K562 (cell line): ENCODE measurements around the gene TFDP3.

Experiments used
- CEBPB ChIP-seq: fragments of 450-650 bp; IDR thresholded peaks from 2 replicates; pipeline ENCODE4 v1.6.1; 2016; ENCODE audit warnings: missing genetic modification characterization, missing compliant biosample characterization
- CHD1 ChIP-seq: fragments of 200-600 bp; sonication (generic); IDR thresholded peaks from one replicate; pipeline ENCODE4 v1.6.1; 2012; ENCODE audit warnings: mild to moderate bottlenecking, moderate library complexity, low read length, inconsistent platforms
- CHD7 ChIP-seq: fragments of 200-600 bp; sonication (generic); IDR thresholded peaks from one replicate; pipeline ENCODE4 v1.6.1; 2012; ENCODE audit warnings: mild to moderate bottlenecking, low read depth, low read length, inconsistent platforms
- EP300 ChIP-seq: IDR thresholded peaks from 2 replicates; pipeline ENCODE4 v1.6.1; 2012; ENCODE audit warnings: low read length, improper control_type of control experiment
- ETV6 ChIP-seq, 3 experiments: fragments of 150-350 bp in 1 of 3; sonication (generic) in 1 of 3; formaldehyde crosslinking in 1 of 3; IDR thresholded peaks; 2 replicates each; pipeline versions ENCODE4 v1.6.1 to v1.8.0; 2014 to 2022; ENCODE audit warnings: borderline replicate concordance in 2 of 3, low read depth in 2 of 3, antibody characterized with exemption in 1 of 3, low read length in 1 of 3, mild to moderate bottlenecking in 1 of 3, missing genetic modification reagents in 1 of 3
- FOXA3 ChIP-seq, 2 experiments: fragments of 450-650 bp in 1 of 2; sonication (generic) in 1 of 2; formaldehyde crosslinking; IDR thresholded peaks in 1 of 2; conservative IDR thresholded peaks in 1 of 2; 2 replicates each; pipeline versions ENCODE4 v1.4.0 to v1.8.0; 2020 to 2022; ENCODE audit warnings: mild to moderate bottlenecking in 2 of 2, missing genetic modification reagents in 1 of 2
- GATAD2A ChIP-seq: fragments of 450-650 bp; IDR thresholded peaks from 2 replicates; pipeline ENCODE4 v1.6.1; 2017
- POLR2AphosphoS5 ChIP-seq: IDR thresholded peaks from 2 replicates; pipeline ENCODE4 v1.6.1; 2011; ENCODE audit warnings: mild to moderate bottlenecking, low read depth, low read length, moderate library complexity; ENCODE audit not compliant: control insufficient read depth, insufficient read depth
- SLC30A9 ChIP-seq: fragments of 250-450 bp; sonication (Bioruptor Pico); IDR thresholded peaks from 2 replicates; pipeline ENCODE4 v1.8.0; 2022; ENCODE audit warnings: mild to moderate bottlenecking, moderate library complexity
- STAT6 ChIP-seq: sonication (generic); formaldehyde crosslinking; IDR thresholded peaks from 2 replicates; pipeline ENCODE4 v1.8.1; 2023; ENCODE audit warnings: mild to moderate bottlenecking, missing genetic modification reagents
- ZKSCAN8 ChIP-seq: fragments of 200-800 bp; sonication (Bioruptor generic); IDR thresholded peaks from 2 replicates; pipeline ENCODE4 v1.6.1; 2016; ENCODE audit warnings: missing genetic modification characterization, missing compliant biosample characterization
- TF ChIP-seq, protein P1 (sequence below), 3 experiments: IDR thresholded peaks in 2 of 3; conservative IDR thresholded peaks in 1 of 3; 2 replicates each; pipeline ENCODE4 v1.5.1; 2011 to 2012; ENCODE audit warnings: low read length in 3 of 3, mild to moderate bottlenecking in 3 of 3, control low read depth in 2 of 3, improper control_type of control experiment in 1 of 3, inconsistent platforms in 1 of 3, low read depth in 1 of 3, mixed read lengths in 1 of 3, moderate library complexity in 1 of 3; ENCODE audit not compliant: insufficient read depth in 2 of 3
- TF ChIP-seq, protein P2 (sequence below): fragments of 450-650 bp; IDR thresholded peaks from 2 replicates; pipeline ENCODE4 v1.6.1; 2016; ENCODE audit warnings: missing biosample characterization, missing genetic modification characterization

DNA sequence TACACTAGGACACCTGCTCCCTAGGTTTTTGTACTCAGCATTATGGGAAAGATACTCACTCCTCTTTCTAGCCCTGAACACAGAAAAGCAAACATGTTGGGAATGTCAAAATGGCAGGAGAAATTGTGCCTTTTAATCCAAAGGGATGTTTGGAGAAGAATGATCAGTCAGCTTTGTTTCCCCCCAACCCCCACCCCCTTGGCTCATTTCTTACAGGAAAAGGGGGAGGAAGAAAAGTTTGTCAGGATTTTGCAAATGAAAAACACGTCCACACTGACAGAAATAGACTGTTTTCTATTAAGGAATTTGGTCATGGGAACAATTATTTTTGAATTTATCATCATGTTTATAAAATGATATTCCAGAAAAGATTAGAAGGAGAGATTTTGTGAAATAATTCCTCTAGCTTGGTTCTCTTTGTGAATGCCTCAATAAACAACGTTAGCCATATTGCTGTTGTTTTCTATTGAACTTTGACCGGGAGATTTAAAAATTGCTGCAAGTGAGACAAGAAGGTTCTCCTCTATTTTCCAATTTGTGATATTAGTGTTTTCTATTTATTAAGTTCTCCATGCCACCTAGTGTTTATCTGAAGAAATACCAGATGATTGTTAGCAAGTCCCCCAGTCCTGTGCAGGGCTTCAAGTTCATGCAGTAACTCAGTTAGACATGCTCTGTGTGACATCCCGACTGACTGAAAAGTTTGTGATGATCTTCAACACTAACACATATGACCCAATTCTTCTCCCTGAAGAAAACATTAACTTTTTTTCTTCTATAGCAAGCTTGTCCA lies 31.3 kb upstream of the TFDP3 start:
- TF ChIP-seq CHD1 (no peak), ETV6 (IDR thresholded peaks at IDR 0.05; ENCODE audit: borderline replicate concordance in 1 of 2, low read depth in 2 of 2, low read length in 1 of 2) (no peak), ETV6 (CRISPR knock-in tag; IDR thresholded peaks at IDR 0.05; ENCODE audit: borderline replicate concordance) (no peak), EP300 (no peak), FOXA3 (CRISPR knock-in tag; conservative IDR thresholded peaks at IDR 0.05 in 1 of 2, IDR thresholded peaks at IDR 0.05 in 1 of 2) (no peak), SLC30A9 (CRISPR knock-in tag) (no peak), STAT6 (CRISPR knock-in tag) (no peak), ZKSCAN8 (CRISPR knock-in tag) (no peak), CEBPB (tag) (no peak), CHD7 (no peak), POLR2AphosphoS5 (no peak), GATAD2A (no peak)
- TF ChIP-seq, protein P1, sequence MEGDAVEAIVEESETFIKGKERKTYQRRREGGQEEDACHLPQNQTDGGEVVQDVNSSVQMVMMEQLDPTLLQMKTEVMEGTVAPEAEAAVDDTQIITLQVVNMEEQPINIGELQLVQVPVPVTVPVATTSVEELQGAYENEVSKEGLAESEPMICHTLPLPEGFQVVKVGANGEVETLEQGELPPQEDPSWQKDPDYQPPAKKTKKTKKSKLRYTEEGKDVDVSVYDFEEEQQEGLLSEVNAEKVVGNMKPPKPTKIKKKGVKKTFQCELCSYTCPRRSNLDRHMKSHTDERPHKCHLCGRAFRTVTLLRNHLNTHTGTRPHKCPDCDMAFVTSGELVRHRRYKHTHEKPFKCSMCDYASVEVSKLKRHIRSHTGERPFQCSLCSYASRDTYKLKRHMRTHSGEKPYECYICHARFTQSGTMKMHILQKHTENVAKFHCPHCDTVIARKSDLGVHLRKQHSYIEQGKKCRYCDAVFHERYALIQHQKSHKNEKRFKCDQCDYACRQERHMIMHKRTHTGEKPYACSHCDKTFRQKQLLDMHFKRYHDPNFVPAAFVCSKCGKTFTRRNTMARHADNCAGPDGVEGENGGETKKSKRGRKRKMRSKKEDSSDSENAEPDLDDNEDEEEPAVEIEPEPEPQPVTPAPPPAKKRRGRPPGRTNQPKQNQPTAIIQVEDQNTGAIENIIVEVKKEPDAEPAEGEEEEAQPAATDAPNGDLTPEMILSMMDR (IDR thresholded peaks at IDR 0.05 in 2 of 3, conservative IDR thresholded peaks at IDR 0.05 in 1 of 3; ENCODE audit: insufficient read depth in 2 of 3, low read depth in 1 of 3, low read length in 3 of 3), result no peak
- TF ChIP-seq, protein P2, sequence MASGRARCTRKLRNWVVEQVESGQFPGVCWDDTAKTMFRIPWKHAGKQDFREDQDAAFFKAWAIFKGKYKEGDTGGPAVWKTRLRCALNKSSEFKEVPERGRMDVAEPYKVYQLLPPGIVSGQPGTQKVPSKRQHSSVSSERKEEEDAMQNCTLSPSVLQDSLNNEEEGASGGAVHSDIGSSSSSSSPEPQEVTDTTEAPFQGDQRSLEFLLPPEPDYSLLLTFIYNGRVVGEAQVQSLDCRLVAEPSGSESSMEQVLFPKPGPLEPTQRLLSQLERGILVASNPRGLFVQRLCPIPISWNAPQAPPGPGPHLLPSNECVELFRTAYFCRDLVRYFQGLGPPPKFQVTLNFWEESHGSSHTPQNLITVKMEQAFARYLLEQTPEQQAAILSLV (tag), result no peak
